HEK293 (cell line): ENCODE results near the gene NXT1.
A peak's percentile ranks its signal among the peaks of the same experiment; 100 is the strongest.

Experiments
- CTCF ChIA-PET: fragments of 350-600 bp; formaldehyde crosslinking; extraction: SDS; loops from one replicate; lab custom pipeline; 2021; ENCODE audit warnings: antibody characterized with exemption; lab: Yijun Ruan, JAX
- POLR2A ChIA-PET: fragments of 300-600 bp; formaldehyde crosslinking; extraction: SDS; loops from one replicate; lab custom pipeline; 2020; ENCODE audit warnings: antibody characterized with exemption, inconsistent platforms; lab: Yijun Ruan, JAX
- H3K27ac ChIP-seq: fragments of 200-500 bp; sonication (Bioruptor generic); 2 replicates; pipeline ENCODE4 v1.5.1; 2014; ENCODE audit warnings: low read depth, low read length, control low read depth, inconsistent platforms; ENCODE audit errors: extremely low read depth
- H3K36me3 ChIP-seq, 2 experiments: fragments of 200-500 bp in 1 of 2; sonication (Bioruptor generic) in 1 of 2; 1 replicate in 1 of 2; 2 replicates in 1 of 2; pipeline ENCODE4 v1.5.1; 2014 to 2017; ENCODE audit warnings: inconsistent platforms in 2 of 2, low read length in 2 of 2; ENCODE audit not compliant: control insufficient read depth in 2 of 2, insufficient read depth in 1 of 2
- H3K4me1 ChIP-seq: fragments of 200-500 bp; sonication (Bioruptor generic); 2 replicates; pipeline ENCODE4 v1.5.1; 2014; ENCODE audit warnings: mild to moderate bottlenecking, low read length, inconsistent platforms; ENCODE audit not compliant: control insufficient read depth, insufficient read depth
- H3K4me3 ChIP-seq: 2 replicates; pipeline ENCODE4 v1.5.1; 2011; ENCODE audit warnings: low read depth, mild to moderate bottlenecking, control low read depth, low read length, moderate library complexity
- H3K9me3 ChIP-seq: fragments of 200-500 bp; sonication (Bioruptor generic); 2 replicates; pipeline ENCODE4 v1.5.1; 2014; ENCODE audit warnings: low read depth, low read length, inconsistent platforms; ENCODE audit not compliant: control insufficient read depth, insufficient read depth
- CTCF ChIP-seq: fragments of 450-650 bp; formaldehyde crosslinking; IDR thresholded peaks from 2 replicates; pipeline ENCODE4 v1.5.1; 2016; ENCODE audit warnings: missing biosample characterization, missing genetic modification characterization
- GLI4 ChIP-seq: fragments of 450-650 bp; formaldehyde crosslinking; IDR thresholded peaks from 2 replicates; pipeline ENCODE4 v1.5.1; 2016; ENCODE audit warnings: missing biosample characterization, missing genetic modification characterization
- MEIS1 ChIP-seq: sonication (generic); formaldehyde crosslinking; IDR thresholded peaks from 2 replicates; pipeline ENCODE4 v1.8.1; 2022; ENCODE audit warnings: missing genetic modification reagents, mild to moderate bottlenecking, borderline replicate concordance
- RBAK ChIP-seq: fragments of 450-650 bp; formaldehyde crosslinking; IDR thresholded peaks from 2 replicates; pipeline ENCODE4 v1.5.1; 2016; ENCODE audit warnings: missing biosample characterization, missing genetic modification characterization
- ZBTB21 ChIP-seq: fragments of 450-650 bp; formaldehyde crosslinking; IDR thresholded peaks from 2 replicates; pipeline ENCODE4 v1.5.1; 2017; ENCODE audit warnings: missing biosample characterization, missing genetic modification characterization
- ZBTB44 ChIP-seq: fragments of 450-650 bp; IDR thresholded peaks from 2 replicates; pipeline ENCODE4 v1.5.1; 2018; ENCODE audit warnings: missing biosample characterization, mild to moderate bottlenecking, missing genetic modification characterization
- ZNF184 ChIP-seq: fragments of 450-650 bp; IDR thresholded peaks from 2 replicates; pipeline ENCODE4 v1.5.1; 2018; ENCODE audit warnings: missing biosample characterization, mild to moderate bottlenecking, missing genetic modification characterization
- ZNF23 ChIP-seq: fragments of 450-650 bp; formaldehyde crosslinking; IDR thresholded peaks from 2 replicates; pipeline ENCODE4 v1.5.1; 2016; ENCODE audit warnings: missing biosample characterization, missing genetic modification characterization, borderline replicate concordance
- ZNF501 ChIP-seq: fragments of 450-650 bp; formaldehyde crosslinking; IDR thresholded peaks from 2 replicates; pipeline ENCODE4 v1.5.1; 2016; ENCODE audit warnings: missing biosample characterization, missing genetic modification characterization
- ZNF600 ChIP-seq: fragments of 450-650 bp; formaldehyde crosslinking; IDR thresholded peaks from 2 replicates; pipeline ENCODE4 v1.5.1; 2016; ENCODE audit warnings: missing biosample characterization, missing genetic modification characterization

Gene NXT1

GRCh38 chr20:23401051-23401450 lies 50.5 kb downstream of the NXT1 start:
- no peak overlapping the region for H3K4me3 ChIP-seq
- POLR2A ChIA-PET = interaction anchor here (1.1 kb wide), 1 partner anchor 20 kb away, joined by 3 read pairs; the partner anchor contains the start of gene NAPB

GRCh38 chr20:23403751-23404150 lies 53.2 kb downstream of the NXT1 start:
- ChIA-PET CTCF (interaction anchor here (1.5 kb wide), 1 partner anchor 12 kb away, joined by 3 read pairs; no protein-coding TSS in a partner anchor), POLR2A (interaction anchor here (0.7 kb wide), 1 partner anchor 16 kb away, joined by 3 read pairs; no protein-coding TSS in a partner anchor)
- Histone ChIP-seq H3K36me3 (peaks cover 5 to 22% of the 10 kb centered on the region in 2 experiments; a peak in 2 of 3 replicates), H3K9me3 (no peaks in the 10 kb centered on the region), H3K4me1 (peaks cover 8% of the 10 kb centered on the region), H3K4me3 (no peak overlapping the region), H3K27ac (no peak overlapping the region)
- TF ChIP-seq CTCF (tag by site-specific recombination) (no peak), ZNF184 (no peak)

More at GRCh38 chr20:23401051-23401450, 50.5 kb downstream of the NXT1 start:
- Histone ChIP-seq H3K4me1 (peaks cover 8% of the 10 kb centered on the region), H3K36me3 (peaks cover 5 to 33% of the 10 kb centered on the region in 2 experiments; a peak in 2 of 3 replicates), H3K9me3 (no peaks in the 10 kb centered on the region), H3K27ac (no peak overlapping the region)
- TF ChIP-seq ZNF501 (tag by site-specific recombination) = no peak
- CTCF ChIA-PET = no interaction called here

- no peak overlapping the region for H3K27ac ChIP-seq
- CTCF ChIA-PET = no interaction called here
- no peaks in the 10 kb centered on the region for H3K9me3 ChIP-seq
- H3K4me3 ChIP-seq = no peak overlapping the region
- TF ChIP-seq ZBTB44 (no peak), ZNF23 (tag by site-specific recombination) (no peak), GLI4 (tag by site-specific recombination) (no peak), RBAK (no peak), ZBTB21 (tag by site-specific recombination) (no peak), MEIS1 (CRISPR knock-in tag) (no peak), ZNF600 (peak; percentile 42; the same call in 1 of the 2 replicates)
- H3K4me1 ChIP-seq = peaks cover 8% of the 10 kb centered on the region
- peaks cover 5 to 18% of the 10 kb centered on the region in 2 experiments; a peak in 2 of 3 replicates for H3K36me3 ChIP-seq
- POLR2A ChIA-PET = interaction anchor here (0.7 kb wide), 1 partner anchor 16 kb away, joined by 3 read pairs; no protein-coding TSS in a partner anchor
Measured at GRCh38 chr20:23404196-23404595, 53.6 kb downstream of the NXT1 start.
